Measurements from ENCODE around the gene SKIL. TPM values are rescaled to one million over a fixed set of nuclear protein-coding genes. Genes with fewer than 3 reads are reported as not detected.

The SKIL gene
- total RNA-seq, 1 donor, result 95.9 TPM

DNA sequence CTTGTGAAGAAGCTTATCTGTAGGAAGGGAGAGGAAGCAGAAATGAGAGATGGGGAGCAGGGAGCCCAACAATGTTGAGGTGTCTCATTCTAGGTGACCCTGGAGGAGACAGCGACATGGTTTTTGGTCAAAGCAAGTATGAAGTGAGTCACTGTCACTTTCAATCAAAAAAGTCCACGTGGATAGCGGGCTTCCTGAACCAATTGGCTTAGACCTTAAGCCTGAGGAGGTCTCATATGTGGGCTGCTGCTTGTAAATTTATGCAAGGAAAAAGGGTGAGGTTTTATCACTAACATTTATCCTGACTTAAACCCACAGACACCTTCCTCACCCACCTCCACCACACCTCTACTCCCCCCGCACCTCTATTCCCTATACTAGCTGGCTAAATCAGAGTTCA lies 83.9 kb downstream of the SKIL start:
- no peak for DNase-seq (ENCODE audit: low read depth)
- H3K4me3 ChIP-seq (ENCODE audit: low read depth, low read length), result no peak overlapping the region
- TF ChIP-seq, protein P1, sequence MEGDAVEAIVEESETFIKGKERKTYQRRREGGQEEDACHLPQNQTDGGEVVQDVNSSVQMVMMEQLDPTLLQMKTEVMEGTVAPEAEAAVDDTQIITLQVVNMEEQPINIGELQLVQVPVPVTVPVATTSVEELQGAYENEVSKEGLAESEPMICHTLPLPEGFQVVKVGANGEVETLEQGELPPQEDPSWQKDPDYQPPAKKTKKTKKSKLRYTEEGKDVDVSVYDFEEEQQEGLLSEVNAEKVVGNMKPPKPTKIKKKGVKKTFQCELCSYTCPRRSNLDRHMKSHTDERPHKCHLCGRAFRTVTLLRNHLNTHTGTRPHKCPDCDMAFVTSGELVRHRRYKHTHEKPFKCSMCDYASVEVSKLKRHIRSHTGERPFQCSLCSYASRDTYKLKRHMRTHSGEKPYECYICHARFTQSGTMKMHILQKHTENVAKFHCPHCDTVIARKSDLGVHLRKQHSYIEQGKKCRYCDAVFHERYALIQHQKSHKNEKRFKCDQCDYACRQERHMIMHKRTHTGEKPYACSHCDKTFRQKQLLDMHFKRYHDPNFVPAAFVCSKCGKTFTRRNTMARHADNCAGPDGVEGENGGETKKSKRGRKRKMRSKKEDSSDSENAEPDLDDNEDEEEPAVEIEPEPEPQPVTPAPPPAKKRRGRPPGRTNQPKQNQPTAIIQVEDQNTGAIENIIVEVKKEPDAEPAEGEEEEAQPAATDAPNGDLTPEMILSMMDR (IDR thresholded peaks at IDR 0.05; ENCODE audit: insufficient read depth, low read depth, low read length), result no peak

DNA sequence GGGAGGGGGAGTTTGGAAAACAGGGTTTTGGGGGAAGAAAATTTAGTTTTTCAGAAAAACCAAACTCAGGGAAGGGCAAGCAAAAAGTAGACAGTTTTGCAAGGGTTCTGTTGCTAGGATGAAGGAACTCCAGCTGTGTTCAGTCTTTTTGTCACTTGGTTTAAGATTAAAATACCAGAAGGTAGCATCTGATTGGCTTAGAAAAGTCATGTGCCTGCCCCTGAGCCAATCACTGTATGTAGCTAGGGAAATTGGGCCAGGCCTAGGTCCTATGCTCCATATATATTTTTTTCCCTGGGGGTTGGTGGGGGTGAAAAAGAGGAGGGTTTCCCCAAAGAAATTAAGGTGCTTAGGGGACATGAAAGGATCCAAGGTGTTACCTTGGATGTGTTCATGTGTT lies 85.4 kb downstream of the SKIL start:
- no peak overlapping the region for H3K4me3 ChIP-seq (ENCODE audit: low read depth, low read length)
- DNase-seq (ENCODE audit: low read depth), result no peak
- TF ChIP-seq, protein P1 (IDR thresholded peaks at IDR 0.05; ENCODE audit: insufficient read depth, low read depth, low read length), result no peak

DNA sequence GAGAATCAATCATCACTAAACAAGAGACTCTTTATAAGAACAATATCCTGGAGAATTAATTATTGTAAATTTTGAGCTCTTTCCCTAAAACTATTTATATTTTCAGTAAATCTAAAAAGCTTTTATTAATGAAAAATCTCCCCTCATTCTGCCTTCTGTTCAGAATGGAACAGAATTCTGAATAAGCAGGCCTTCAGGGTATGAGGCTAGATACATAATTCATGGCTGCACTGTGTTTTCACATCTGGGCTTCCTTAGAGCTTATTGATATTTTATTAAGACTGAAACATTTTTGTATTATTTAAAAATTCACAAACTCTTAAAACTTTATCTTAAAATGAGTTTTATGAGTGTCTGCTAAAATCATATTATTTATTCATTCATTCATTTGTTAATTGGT lies 85.9 kb downstream of the SKIL start:
- no peak overlapping the region for H3K4me3 ChIP-seq (ENCODE audit: low read depth, low read length)
- no peak for DNase-seq (ENCODE audit: low read depth)
- TF ChIP-seq, protein P1 (IDR thresholded peaks at IDR 0.05; ENCODE audit: insufficient read depth, low read depth, low read length), result no peak

Other genes with a start within 250 kb of the SKIL start
- gene PHC3, start 176.0 kb upstream of the SKIL start, total RNA-seq, result 37.0 and 51.4 TPM in 2 replicates
- 81.8 and 98.4 TPM in 2 replicates for gene PRKCI, start 135.3 kb upstream of the SKIL start, total RNA-seq
- 276 and 411 TPM in 2 replicates for gene CLDN11, start 61.2 kb downstream of the SKIL start, total RNA-seq
- gene SLC7A14, start 228.4 kb downstream of the SKIL start, total RNA-seq, result 1.6 and 2.2 TPM in 2 replicates

All from fibroblast of villous mesenchyme (primary cell).